ENCODE measurements around the gene VAMP5.

DNA sequence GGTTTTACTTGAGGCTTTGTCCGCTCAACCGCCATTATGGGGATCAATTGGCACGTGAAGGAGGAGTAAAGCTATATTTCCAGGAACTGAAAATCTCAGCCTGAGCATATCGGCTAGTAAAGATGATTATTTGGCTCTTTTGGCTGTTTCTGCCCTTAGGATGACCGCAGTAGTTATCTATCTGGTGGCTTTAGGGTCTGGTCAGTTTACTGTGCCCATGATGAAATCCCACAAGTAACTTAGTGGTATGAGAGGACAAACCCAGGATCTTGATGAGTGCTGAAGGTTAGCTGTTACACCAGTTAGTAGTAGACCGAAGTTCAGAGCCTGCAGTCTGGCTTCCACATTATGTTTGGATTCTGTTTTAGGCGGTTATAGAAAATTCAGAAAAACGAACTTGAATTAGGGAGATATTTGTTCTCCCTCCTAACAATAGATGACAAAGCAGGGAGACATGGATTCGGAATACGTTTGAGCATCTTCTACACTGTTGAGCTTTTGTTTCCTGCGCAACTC, 44.0 kb upstream of the VAMP5 start:
- TF ChIP-seq, protein P1, sequence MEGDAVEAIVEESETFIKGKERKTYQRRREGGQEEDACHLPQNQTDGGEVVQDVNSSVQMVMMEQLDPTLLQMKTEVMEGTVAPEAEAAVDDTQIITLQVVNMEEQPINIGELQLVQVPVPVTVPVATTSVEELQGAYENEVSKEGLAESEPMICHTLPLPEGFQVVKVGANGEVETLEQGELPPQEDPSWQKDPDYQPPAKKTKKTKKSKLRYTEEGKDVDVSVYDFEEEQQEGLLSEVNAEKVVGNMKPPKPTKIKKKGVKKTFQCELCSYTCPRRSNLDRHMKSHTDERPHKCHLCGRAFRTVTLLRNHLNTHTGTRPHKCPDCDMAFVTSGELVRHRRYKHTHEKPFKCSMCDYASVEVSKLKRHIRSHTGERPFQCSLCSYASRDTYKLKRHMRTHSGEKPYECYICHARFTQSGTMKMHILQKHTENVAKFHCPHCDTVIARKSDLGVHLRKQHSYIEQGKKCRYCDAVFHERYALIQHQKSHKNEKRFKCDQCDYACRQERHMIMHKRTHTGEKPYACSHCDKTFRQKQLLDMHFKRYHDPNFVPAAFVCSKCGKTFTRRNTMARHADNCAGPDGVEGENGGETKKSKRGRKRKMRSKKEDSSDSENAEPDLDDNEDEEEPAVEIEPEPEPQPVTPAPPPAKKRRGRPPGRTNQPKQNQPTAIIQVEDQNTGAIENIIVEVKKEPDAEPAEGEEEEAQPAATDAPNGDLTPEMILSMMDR (IDR thresholded peaks at IDR 0.05), result no peak
- TF ChIP-seq POLR2A (IDR thresholded peaks at IDR 0.05), result no peak
- TF ChIP-seq POLR2AphosphoS5 (IDR thresholded peaks at IDR 0.05), result no peak
